SK-N-SH treated with all-trans-retinoic acid at 6 μM for 48 hours (cell line): ENCODE measurements around the gene OR2B2.

Source experiments
- ARNTL ChIP-seq: fragments of 450-650 bp; formaldehyde crosslinking; IDR thresholded peaks from 2 replicates; pipeline ENCODE4 v1.5.0; 2020; ENCODE audit warnings: low read depth, mild to moderate bottlenecking, moderate library complexity, borderline replicate concordance
- CREB5 ChIP-seq: fragments of 250-450 bp; sonication (Bioruptor Pico); IDR thresholded peaks from 2 replicates; pipeline ENCODE4 v1.5.1; 2020; ENCODE audit warnings: low read depth, mild to moderate bottlenecking, moderate library complexity
- CSRNP3 ChIP-seq: fragments of 250-450 bp; sonication (Bioruptor Pico); IDR thresholded peaks from 2 replicates; pipeline ENCODE4 v1.5.1; 2021; ENCODE audit warnings: mild to moderate bottlenecking, moderate library complexity
- GLIS3 ChIP-seq: fragments of 250-450 bp; sonication (Bioruptor Pico); IDR thresholded peaks from 2 replicates; pipeline ENCODE4 v1.5.0; 2020; ENCODE audit warnings: mild to moderate bottlenecking, moderate library complexity
- ISL1 ChIP-seq: fragments of 250-450 bp; sonication (Bioruptor Pico); IDR thresholded peaks from 2 replicates; pipeline ENCODE4 v2.1.2; 2022; ENCODE audit warnings: mild to moderate bottlenecking, moderate library complexity
- OSR1 ChIP-seq: fragments of 250-450 bp; sonication (Bioruptor Pico); IDR thresholded peaks from 2 replicates; pipeline ENCODE4 v1.8.0; 2022; ENCODE audit warnings: moderate library complexity, mild to moderate bottlenecking, inconsistent platforms
- PPARA ChIP-seq: fragments of 250-450 bp; sonication (Bioruptor Pico); IDR thresholded peaks from 2 replicates; pipeline ENCODE4 v1.5.0; 2020; ENCODE audit warnings: mild to moderate bottlenecking, borderline replicate concordance
- RARB ChIP-seq: fragments of 250-450 bp; sonication (Bioruptor Pico); IDR thresholded peaks from 2 replicates; pipeline ENCODE4 v1.8.0; 2021; ENCODE audit warnings: mild to moderate bottlenecking, moderate library complexity
- TSHZ2 ChIP-seq: fragments of 250-450 bp; sonication (Bioruptor Pico); IDR thresholded peaks from 2 replicates; pipeline ENCODE4 v1.5.0; 2020; ENCODE audit warnings: mild to moderate bottlenecking, moderate library complexity
- ZFP3 ChIP-seq: fragments of 250-450 bp; sonication (Bioruptor Pico); IDR thresholded peaks from 2 replicates; pipeline ENCODE4 v1.5.0; 2020; ENCODE audit warnings: mild to moderate bottlenecking, moderate library complexity
- ZFP30 ChIP-seq: fragments of 450-650 bp; formaldehyde crosslinking; IDR thresholded peaks from 2 replicates; pipeline ENCODE4 v1.5.0; 2022; ENCODE audit warnings: mild to moderate bottlenecking, moderate library complexity

- no peak for TF ChIP-seq TSHZ2 (CRISPR knock-in tag)
- TF ChIP-seq CREB5 (CRISPR knock-in tag) = no peak
- no peak for TF ChIP-seq PPARA (CRISPR knock-in tag)
- no peak for TF ChIP-seq CSRNP3 (CRISPR knock-in tag)
- TF ChIP-seq ZFP30 (CRISPR knock-in tag) = no peak
- TF ChIP-seq ISL1 (CRISPR knock-in tag) = no peak
- no peak for TF ChIP-seq RARB (CRISPR knock-in tag)
- no peak for TF ChIP-seq GLIS3 (CRISPR knock-in tag)
- TF ChIP-seq OSR1 = no peak
- TF ChIP-seq ARNTL (CRISPR knock-in tag) = no peak
- no peak for TF ChIP-seq ZFP3
These were observed 12.0 kb upstream of the OR2B2 start for GRCh38 chr6:27924179-27924578.
